ENCODE data around the gene TULP1.
A peak's percentile ranks its signal among the peaks of the same experiment; 100 is the strongest.
"Not testable (repeated sequence)": the region's sequence is repeated elsewhere in the genome, so short reads cannot be mapped to it uniquely, and the experiment has no call there.

The TULP1 gene

GRCh38 chr6:35512740-35513139 is at the start of gene TULP1:
TSS of gene TULP1 (minus strand) at chr6:35512896. CDS start at chr6:35512858, 38 bp downstream.
- DNase-seq (ENCODE audit: low read depth, low spot score), result no peak

GRCh38 chr6:35562060-35562459 is 49.4 kb upstream of the TULP1 start:
- no peak for DNase-seq (ENCODE audit: low read depth, low spot score)

GRCh38 chr6:35561113-35561512 is 48.4 kb upstream of the TULP1 start:
- no peak for DNase-seq (ENCODE audit: low read depth, low spot score)

- no peak for DNase-seq (ENCODE audit: low read depth, low spot score)
Measured at GRCh38 chr6:35558571-35558970, 45.9 kb upstream of the TULP1 start.

- DNase-seq (ENCODE audit: low read depth, low spot score), result no peak
Measured at GRCh38 chr6:35557239-35557638, 44.5 kb upstream of the TULP1 start.

GRCh38 chr6:35554811-35555210 is 42.1 kb upstream of the TULP1 start:
- DNase-seq (ENCODE audit: low read depth, low spot score), result no peak

GRCh38 chr6:35553315-35553714 is 40.6 kb upstream of the TULP1 start:
- no peak for DNase-seq (ENCODE audit: low read depth, low spot score)

- DNase-seq (ENCODE audit: low read depth, low spot score), result peak; percentile 81
Measured at GRCh38 chr6:35552285-35552917, 39.7 kb upstream of the TULP1 start.

GRCh38 chr6:35550437-35550836 is 37.7 kb upstream of the TULP1 start:
- DNase-seq (ENCODE audit: low read depth, low spot score), result no peak

GRCh38 chr6:35547676-35548075 is 35.0 kb upstream of the TULP1 start:
- DNase-seq (ENCODE audit: low read depth, low spot score), result no peak

- peak; percentile 88 for DNase-seq (ENCODE audit: low read depth, low spot score)
Measured at GRCh38 chr6:35544769-35545361, 32.2 kb upstream of the TULP1 start.

- DNase-seq (ENCODE audit: low read depth, low spot score), result peak; percentile 69
Measured at GRCh38 chr6:35543459-35544193, 30.9 kb upstream of the TULP1 start.

GRCh38 chr6:35541836-35542235 is 29.1 kb upstream of the TULP1 start:
- no peak for DNase-seq (ENCODE audit: low read depth, low spot score)

- DNase-seq (ENCODE audit: low read depth, low spot score), result no peak
Measured at GRCh38 chr6:35539223-35539622, 26.5 kb upstream of the TULP1 start.

- not testable (repeated sequence) for DNase-seq (ENCODE audit: low read depth, low spot score)
Measured at GRCh38 chr6:35535847-35536246, 23.2 kb upstream of the TULP1 start.

- peak; percentile 74 for DNase-seq (ENCODE audit: low read depth, low spot score)
Measured at GRCh38 chr6:35534407-35535170, 21.9 kb upstream of the TULP1 start.

- no peak for DNase-seq (ENCODE audit: low read depth, low spot score)
Measured at GRCh38 chr6:35533981-35534380, 21.3 kb upstream of the TULP1 start.

- DNase-seq (ENCODE audit: low read depth, low spot score), result no peak
Measured at GRCh38 chr6:35532126-35532525, 19.4 kb upstream of the TULP1 start.

GRCh38 chr6:35524380-35525020 is 11.8 kb upstream of the TULP1 start:
- DNase-seq (ENCODE audit: low read depth, low spot score), result no peak

- DNase-seq (ENCODE audit: low read depth, low spot score), result peak; percentile 88
Measured at GRCh38 chr6:35522660-35523658, 10.3 kb upstream of the TULP1 start.

Measured in ELF-1 (cell line).